CD4-positive, alpha-beta T cell treated with Interleukin-4 for 1 hour (primary cell): Measurements from ENCODE around the gene ARHGAP27.
"Not testable (repeated sequence)": the region's sequence is repeated elsewhere in the genome, so short reads cannot be mapped to it uniquely, and the experiment has no call there.

Experiments used
- DNase-seq, 2 donors: peaks; one replicate each; pipeline ENCODE4 v3.0.0-alpha.2; 2020 to 2022

The ARHGAP27 gene, protein sequence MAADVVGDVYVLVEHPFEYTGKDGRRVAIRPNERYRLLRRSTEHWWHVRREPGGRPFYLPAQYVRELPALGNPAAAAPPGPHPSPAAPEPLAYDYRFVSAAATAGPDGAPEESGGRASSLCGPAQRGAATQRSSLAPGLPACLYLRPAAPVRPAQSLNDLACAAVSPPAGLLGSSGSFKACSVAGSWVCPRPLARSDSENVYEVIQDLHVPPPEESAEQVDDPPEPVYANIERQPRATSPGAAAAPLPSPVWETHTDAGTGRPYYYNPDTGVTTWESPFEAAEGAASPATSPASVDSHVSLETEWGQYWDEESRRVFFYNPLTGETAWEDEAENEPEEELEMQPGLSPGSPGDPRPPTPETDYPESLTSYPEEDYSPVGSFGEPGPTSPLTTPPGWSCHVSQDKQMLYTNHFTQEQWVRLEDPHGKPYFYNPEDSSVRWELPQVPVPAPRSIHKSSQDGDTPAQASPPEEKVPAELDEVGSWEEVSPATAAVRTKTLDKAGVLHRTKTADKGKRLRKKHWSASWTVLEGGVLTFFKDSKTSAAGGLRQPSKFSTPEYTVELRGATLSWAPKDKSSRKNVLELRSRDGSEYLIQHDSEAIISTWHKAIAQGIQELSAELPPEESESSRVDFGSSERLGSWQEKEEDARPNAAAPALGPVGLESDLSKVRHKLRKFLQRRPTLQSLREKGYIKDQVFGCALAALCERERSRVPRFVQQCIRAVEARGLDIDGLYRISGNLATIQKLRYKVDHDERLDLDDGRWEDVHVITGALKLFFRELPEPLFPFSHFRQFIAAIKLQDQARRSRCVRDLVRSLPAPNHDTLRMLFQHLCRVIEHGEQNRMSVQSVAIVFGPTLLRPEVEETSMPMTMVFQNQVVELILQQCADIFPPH

DNA sequence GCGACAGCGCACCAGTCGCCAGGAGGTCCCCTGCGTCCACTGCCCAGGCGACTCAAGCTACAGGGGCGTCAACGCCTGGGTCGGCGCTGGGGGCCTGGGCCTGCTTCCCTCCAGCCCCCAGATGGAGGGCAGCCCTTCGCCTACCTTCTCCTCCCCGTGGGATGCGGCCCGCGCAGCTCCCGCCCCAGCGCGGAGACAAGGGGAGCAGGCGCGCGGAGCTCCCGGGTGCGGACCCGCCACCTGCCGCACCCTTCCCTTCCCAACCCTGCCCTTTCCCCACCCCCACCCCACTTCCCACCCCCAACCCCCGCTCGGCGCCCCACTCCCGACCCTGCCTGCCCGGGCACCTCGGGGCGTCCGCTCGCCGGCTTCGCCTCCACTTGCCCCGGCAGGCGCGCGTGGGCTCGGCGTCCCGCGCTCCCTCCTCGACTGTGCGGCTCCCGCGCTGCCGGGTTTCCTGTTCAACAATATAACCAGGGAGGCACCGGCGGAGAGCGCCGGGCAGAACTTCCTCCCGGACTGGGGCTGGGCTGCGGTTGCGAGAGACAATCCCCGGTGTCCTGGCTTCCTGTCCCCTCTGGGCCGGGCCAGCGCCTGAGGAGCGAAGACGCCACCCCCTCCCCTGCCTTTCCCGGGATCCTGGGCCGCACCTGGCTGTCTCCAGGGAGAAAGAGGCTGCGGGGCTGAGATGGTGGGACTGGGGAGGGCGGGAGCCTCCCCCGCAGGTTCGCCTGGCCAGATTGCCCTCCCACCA, at the start of gene ARHGAP27:
TSS of gene ARHGAP27 (minus strand) at position 466 of the 754 bp plus-strand sequence. CDS start 2,591 bp downstream, outside the sequence.
- DNase-seq: peak in 1 of 2 donors; percentile 43

DNA sequence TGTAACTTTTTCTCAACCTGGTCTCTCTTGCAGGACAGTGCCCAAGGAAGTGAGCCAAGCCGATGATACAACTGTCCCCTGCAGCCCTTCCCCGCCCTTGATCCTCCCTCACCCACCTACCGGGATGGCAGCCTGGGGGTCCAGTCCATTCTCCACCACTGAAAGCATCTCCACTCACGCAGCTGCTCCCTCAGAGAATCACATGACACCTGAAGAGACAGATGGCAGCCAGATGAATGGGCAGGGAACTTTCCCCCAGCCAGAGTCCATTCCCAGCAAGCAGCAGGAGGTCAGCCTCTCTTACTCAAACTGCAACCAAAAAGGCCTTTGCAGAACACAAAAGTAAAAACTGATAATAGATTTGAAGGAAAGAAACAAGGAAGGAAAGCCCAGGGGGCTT, 49.6 kb upstream of the ARHGAP27 start:
- DNase-seq: not testable (repeated sequence)

DNA sequence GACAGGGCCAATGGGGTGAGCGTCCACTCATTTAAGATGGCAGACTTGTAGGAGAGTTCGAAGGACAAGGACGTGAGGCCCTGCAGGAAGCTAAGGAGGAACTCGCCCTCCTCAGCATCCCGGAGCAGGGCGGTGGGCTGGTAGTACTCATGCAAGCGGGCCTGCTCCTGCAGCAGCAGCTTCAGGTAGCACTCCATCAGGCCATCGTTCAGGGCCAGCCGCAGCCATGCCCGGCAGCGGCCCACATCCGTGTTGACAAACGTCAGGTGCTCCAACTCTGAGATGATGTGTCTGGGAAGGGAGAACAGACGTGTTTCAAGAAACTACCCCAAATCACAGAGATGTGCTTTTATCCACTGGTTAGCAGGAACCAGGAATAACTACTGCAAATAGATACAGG, 42.8 kb upstream of the ARHGAP27 start:
- DNase-seq: not testable (repeated sequence)

- not testable (repeated sequence) for DNase-seq
These were observed 39.6 kb upstream of the ARHGAP27 start for GRCh38 chr17:45472249-45472648.

- not testable (repeated sequence) for DNase-seq
These were observed 36.5 kb upstream of the ARHGAP27 start for GRCh38 chr17:45469204-45469563.

DNA sequence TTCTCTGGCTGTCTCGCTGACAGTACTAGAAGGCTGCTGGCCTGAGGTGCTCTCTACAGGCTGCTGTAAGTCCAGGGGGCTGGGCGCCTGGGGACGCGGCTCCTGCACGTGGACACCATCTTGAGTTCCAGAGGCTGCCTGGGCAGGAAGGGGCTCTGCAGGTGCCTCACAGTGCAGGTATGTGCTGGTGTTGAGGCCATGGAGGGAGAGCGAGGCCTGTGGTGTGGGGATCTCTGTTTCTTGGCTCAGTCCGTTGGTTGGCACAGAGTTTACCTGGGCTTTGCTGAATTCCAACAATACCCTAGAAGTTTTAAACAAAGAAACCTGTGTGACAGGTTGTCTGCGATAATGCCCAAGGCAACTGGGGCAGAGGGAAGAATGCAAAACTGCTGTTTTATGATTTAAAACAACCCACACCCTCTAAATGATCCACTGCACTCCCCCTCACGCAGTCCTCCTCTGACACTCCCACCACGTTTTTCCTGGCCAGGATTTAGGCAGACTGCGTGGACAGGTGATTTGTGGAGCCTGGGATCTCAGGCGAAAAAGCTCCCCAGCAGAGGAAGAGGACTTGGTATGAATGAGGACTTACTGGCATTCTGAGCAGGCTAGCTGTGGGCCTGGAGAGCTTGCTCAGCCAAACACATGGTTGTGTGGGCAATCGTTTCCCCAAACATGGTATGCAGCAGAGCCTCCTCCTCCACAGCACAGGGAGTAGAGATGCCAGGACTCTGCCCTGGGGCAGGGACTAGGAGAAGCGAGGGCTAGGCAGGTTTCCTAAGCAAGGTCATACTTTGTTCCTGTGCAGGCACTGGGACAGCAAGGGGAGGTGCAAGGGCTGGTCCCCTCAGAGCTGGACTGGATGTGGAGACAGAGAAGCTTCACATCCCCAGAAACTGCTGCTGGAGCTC, 35.9 kb upstream of the ARHGAP27 start:
- not testable (repeated sequence) for DNase-seq

DNA sequence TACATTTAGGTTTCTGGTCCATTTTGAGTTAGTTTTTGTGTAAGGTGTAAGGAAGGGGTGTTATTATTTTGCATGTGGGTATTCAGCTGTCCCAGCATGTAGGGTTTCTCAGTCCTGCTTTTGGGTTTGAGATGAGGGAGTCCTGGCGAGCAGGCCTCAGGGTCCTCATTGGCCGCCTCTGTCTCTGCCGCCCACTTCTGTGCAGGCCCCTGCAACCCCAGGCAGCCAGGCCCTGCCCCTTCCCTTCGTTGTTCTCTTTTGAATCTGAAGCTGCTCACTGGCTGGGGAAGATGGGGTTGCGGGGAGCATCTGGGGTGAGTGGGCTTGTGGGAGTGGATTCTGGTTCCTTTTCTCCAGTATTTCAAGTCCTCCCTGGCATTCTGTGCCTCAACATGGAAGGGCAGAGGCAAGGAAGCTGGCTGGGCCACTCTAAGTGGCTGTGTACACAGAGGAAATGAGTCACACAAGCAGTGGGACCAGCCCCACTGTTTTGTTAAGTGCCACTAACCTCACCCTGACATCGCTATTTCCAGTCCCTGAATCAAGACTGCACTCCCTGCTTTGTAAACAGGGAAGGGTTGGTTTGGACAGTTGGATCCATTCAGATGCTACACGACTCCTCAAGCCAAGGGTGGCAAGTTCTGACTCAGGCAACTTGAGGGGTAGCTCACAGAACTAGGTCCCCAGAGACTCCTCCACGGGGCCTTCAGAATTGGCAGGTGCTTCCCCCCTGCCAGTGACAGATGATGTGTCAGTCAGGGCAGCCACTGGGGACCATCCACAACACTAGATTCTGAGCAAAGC, 29.1 kb upstream of the ARHGAP27 start:
- DNase-seq: peak; percentile 14 to 62

- DNase-seq: not testable (repeated sequence)
These were observed 27.8 kb upstream of the ARHGAP27 start for GRCh38 chr17:45460422-45460821.

DNA sequence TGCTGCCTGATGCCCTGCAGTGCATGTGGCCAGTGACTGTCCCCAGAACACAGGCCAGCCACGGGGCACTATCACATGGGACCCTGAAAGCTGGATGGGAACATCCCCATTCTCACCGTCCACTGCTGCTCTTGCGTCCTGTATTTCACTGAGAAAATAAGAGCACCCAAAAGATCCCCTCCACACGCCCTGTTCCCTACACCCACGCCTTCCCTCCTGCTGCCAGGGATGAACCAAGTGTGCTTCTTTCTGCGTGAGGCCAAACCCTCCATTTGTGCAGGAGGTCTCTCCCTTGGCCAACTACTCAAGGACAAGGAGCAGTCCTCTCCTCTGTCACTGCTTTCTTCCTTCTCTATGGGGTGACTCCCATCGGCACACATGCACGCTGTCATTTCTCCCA, 21.7 kb upstream of the ARHGAP27 start:
- not testable (repeated sequence) for DNase-seq

- not testable (repeated sequence) for DNase-seq
These were observed 21.1 kb upstream of the ARHGAP27 start for GRCh38 chr17:45453731-45454130.

- not testable (repeated sequence) for DNase-seq
These were observed 20.5 kb upstream of the ARHGAP27 start for GRCh38 chr17:45453225-45453534.

DNA sequence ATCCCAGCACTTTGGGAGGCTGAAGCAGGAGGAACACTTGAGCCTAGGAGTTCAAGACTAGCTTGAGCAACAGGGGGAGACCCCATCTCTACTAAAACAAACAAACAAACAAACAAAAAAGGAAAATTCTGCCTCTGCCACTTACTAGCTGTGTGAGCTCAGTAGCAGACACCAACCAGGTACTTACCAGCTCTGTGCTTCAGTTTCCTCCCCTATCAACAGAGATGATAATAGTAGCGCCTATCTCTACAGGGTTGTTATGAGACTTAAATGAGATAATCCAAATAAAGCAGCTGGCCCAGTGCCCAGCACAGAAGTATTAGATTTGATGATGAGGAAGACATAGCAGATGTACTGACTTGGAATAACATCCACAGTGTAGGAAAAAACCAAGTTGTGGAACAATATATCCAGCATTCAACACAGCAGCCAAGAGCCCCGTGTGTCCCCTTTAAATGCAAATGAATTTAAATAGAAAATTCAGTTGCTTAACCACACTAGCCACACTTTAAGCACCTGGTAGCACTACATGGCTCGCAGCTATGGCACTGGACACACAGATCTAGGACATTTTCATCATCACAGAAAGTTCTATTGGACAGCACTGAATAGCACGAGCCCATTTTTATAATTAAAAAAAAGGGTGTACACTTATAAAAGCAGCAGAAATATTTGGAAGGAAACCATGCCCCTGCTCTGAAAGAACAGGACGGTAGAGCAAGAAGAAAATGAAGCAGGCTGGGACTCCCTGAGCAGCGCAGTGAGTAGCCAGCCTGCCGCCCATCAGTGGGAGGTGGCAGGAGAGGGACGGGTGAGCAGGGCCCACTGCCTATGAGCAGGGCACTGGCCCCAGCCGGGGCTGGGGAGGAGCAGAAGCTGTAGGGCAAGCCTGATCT, 19.9 kb upstream of the ARHGAP27 start:
- not testable (repeated sequence) for DNase-seq

- DNase-seq: not testable (repeated sequence)
These were observed 19.0 kb upstream of the ARHGAP27 start for GRCh38 chr17:45451660-45452059.

GRCh38 chr17:45451131-45451530, 18.5 kb upstream of the ARHGAP27 start:
- no peak for DNase-seq

- DNase-seq: peak in 1 of 2 donors; percentile 3
These were observed 17.1 kb upstream of the ARHGAP27 start for GRCh38 chr17:45449708-45450329.

DNA sequence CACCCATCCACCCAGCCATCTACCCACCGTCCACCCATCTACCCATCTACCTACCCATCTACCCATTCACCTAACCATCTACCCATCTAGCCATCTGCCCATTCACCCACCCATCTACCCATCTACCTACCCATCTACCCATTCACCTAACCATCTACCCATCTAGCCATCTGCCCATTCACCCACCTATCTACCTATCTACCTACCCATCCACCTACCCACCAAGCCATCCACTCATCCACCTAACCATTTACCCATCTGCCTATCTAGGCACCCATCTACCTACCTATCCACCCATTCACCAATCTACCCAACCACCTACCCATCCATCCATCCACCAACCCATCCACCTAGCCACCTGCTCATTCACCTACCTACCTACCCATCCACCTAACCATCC, 16.6 kb upstream of the ARHGAP27 start:
- not testable (repeated sequence) for DNase-seq

DNA sequence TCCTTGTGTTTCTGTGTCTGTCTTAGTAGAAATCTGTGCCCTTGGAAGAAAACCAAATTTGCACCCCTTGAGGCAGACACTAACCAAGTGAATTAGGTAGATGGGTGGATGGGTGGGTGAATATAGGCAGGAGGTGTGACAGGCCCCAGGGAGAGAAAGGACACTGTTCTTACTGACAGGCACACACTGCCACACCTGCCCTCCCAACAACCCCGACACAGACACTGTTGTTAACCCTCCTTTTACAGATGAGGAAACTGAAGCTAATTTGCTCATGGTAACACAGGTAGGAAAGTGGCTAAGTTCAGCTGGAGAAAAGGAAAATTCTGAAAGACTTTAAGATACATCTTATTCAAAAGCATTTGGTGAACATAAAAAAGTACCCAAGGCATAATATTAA, 15.8 kb upstream of the ARHGAP27 start:
- DNase-seq: not testable (repeated sequence)

GRCh38 chr17:45448066-45448465, 15.4 kb upstream of the ARHGAP27 start:
- peak in 1 of 2 donors; percentile 7 for DNase-seq

- DNase-seq: not testable (repeated sequence)
These were observed 15.0 kb upstream of the ARHGAP27 start for GRCh38 chr17:45447650-45448049.
